GM12892 (cell line): Measurements from ENCODE around the gene SCAP. TPM values are rescaled to one million over a fixed set of nuclear protein-coding genes. Genes with fewer than 3 reads are reported as not detected.
A peak's percentile ranks its signal among the peaks of the same experiment; 100 is the strongest.
"Not testable (repeated sequence)": the region's sequence is repeated elsewhere in the genome, so short reads cannot be mapped to it uniquely, and the experiment has no call there.

Experiments used
- DNase-seq: peaks from one replicate; pipeline ENCODE4 v3.0.0; 2011; ENCODE audit not compliant: insufficient read length
- FAIRE-seq: peaks from 2 replicates; lab custom pipeline; 2011; peaks lifted over from hg19 to GRCh38; lab: Jason Lieb, UNC
- POLR2A ChIP-seq: IDR thresholded peaks from 2 replicates; pipeline ENCODE4 v1.6.1; 2011; ENCODE audit warnings: low read depth, low read length, control low read depth
- POLR2AphosphoS5 ChIP-seq: IDR thresholded peaks from 2 replicates; pipeline ENCODE4 v1.6.1; 2011; ENCODE audit warnings: low read depth, low read length, control low read depth
- TAF1 ChIP-seq: IDR thresholded peaks from 2 replicates; pipeline ENCODE4 v1.6.1; 2011; ENCODE audit warnings: low read depth, mild to moderate bottlenecking, control low read depth, low read length, borderline replicate concordance
- polyA plus RNA-seq: library from polyadenylated mRNA; unstranded; fragments of >200 nt; gene quantifications from one replicate; pipeline ENCODE4 v1.2.1, GENCODE V29; 2012; ENCODE audit warnings: missing spikeins, inconsistent platforms; ENCODE audit not compliant: missing spikeins

Gene SCAP
- polyA plus RNA-seq: 18.5 TPM

DNA sequence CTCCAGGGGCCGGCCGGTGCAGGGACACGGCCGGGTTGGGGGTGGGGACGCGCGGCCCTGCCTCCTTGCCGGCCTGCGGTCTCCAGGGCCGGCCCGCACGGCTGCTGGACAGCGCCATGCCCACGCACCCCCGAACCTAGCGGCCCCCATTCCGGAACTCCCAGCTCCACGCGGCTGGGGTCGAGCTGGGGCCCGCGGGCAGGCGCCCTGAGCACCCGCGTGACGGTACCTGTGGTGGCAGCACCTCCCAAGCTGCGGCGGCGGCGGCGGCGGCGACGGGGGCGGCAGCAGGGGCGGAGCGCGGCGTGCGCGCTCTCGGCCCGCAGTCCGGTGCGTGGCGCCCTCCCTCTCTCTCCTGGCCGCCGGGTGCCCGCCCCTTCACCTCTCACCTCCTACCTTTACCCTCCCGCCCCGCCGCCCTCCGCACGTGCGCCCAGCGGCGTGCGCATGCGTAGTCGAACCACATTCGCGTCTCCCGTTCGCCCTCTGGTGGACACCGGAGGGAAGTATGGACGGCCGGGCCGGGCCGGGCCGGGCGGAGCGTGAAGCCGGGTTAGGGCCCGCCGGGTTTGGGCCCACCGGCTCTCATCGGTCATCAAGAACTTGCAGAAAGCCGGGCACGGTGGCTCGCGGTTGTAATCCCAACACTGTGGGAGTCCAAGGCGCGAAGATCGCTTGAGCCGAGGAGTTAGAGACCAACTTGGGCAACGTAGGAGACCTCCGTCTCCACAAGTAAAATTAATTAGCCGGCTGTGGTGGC is at the start of gene SCAP:
TSS of gene SCAP (minus strand) at position 372 of the 760 bp plus-strand sequence. CDS start 32,948 bp downstream, outside the sequence.
- DNase-seq: peak; percentile 86
- FAIRE-seq: peak; percentile 99
- TF ChIP-seq POLR2A (peak; percentile 32; the same call in 1 of the 2 replicates), TAF1 (no peak)

DNA sequence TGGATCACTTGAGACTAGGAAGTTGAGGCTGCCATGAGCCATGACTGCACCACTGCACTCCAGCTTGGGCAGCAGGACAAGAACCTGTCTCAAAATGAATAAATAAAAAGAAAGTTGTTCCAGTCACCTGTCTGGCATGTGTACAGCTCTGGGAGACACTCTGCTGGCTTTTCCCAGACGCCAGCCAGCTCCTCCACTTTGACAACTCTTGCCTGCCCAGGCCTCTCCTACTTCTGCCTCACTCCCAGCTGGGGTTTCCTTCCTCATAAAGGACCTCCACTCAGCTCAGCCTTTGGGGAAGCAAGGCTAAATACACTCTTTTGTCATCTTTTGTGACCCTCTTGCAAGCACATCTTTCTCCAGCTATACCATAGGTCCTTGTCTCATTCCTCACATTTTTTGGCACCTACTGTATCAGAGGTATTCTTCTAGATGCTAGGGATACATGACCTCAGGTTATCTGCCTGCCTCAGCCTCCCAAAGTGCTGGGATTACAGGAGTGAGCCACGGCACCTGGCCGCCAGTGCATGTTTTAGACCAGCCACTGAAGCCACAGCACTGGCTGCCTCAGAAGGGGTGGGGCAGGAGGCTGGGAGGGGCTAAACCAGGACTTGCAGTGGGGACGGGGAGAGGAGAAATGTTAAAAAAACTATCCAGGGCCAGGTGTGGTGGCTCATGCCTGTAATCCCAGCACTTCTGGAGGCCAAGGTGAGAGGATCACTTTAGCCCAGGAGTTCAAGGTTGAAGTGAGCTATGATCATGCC is 47.8 kb upstream of the SCAP start:
- no peak for DNase-seq
- TF ChIP-seq POLR2A (no peak), POLR2AphosphoS5 (no peak), TAF1 (no peak)
- FAIRE-seq: no peak

DNA sequence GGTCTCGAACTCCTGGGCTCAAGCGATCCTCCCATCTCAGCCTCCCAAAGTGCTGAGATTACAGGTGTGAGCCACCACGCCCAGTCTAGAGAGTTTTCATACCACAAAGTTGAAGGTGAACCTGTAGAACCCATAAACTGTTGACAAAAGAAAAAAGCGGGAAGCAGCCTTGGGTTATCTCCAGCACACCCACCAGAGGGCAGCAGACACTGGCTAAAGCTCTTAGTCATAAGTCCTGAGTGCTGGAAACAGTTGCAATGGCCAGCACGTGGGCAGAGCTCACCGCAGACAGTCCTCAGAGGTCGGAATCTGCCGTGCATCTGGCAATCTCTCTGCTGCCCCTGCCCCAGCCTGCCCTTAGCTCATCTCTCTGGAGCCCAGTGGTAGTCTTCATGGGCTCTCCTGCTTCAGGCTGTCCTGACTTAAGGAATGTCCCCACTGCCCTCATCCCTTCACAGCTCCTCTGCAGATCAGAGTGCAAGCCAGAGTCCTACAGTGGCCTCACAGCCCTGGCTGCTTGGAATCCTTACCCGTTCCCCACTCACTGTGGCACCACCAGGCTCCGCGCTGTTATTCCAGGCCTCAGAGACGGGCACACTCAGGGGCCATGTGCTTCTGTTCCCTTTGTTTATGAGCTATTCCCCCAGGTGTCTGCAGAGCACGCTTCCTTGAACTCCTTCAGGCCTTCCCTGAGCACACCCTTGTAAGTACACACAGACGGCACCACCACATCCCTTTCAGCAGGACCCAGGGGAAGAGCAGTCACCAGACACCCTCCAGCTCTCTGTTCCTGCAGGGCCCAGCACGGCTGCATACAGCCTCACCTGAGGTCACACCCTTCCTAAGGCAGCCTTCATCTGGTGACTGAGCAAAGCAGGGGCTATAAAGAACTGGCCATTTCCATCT is 46.6 kb upstream of the SCAP start:
- no peak for TF ChIP-seq POLR2AphosphoS5
- TF ChIP-seq POLR2A: no peak
- TF ChIP-seq TAF1: no peak
- FAIRE-seq: peak; percentile 74
- peak; percentile 52 for DNase-seq

DNA sequence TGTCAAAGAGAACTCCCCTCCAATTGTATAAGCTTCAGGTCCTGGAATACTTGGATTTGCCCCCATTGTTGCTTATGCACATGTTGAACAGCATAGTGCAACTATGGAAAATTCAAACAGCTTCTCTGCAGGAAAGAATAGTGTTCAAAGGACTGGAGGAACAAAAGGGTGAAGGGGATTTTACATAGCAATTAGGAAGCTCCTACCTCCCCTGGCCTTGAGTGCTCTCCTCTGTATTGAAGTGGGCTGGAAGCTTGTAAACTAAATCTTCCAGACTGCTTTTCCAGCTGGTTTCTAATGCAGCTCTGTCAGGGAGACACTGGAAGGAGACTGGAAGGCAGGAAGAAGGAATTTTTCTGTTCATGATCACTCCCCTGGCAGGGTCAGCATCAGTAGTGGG is 45.0 kb upstream of the SCAP start:
- FAIRE-seq (no peak), DNase-seq (no peak)
- TF ChIP-seq TAF1: no peak
- TF ChIP-seq POLR2A: no peak
- no peak for TF ChIP-seq POLR2AphosphoS5

DNA sequence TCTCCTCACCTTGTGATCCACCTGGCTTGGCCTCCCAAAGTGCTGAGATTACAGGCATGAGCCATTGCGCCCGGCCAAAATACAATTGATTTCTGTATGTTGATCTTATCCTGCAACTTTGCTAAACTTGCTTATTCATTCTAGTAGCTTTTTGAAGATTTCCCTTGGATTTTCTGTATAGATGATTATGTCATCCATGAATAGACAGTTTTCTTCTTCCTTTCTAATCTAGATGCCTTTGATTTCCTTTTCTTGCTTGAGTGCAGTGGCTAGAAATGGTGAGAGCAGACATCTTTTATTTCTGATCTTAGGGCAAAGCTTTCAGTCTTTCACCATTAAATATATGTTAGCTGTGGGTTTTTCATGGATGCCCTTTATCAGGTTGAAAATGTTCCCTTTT is 42.2 kb upstream of the SCAP start:
- DNase-seq (no peak), FAIRE-seq (no peak)
- TF ChIP-seq POLR2AphosphoS5 (no peak), POLR2A (no peak), TAF1 (no peak)

DNA sequence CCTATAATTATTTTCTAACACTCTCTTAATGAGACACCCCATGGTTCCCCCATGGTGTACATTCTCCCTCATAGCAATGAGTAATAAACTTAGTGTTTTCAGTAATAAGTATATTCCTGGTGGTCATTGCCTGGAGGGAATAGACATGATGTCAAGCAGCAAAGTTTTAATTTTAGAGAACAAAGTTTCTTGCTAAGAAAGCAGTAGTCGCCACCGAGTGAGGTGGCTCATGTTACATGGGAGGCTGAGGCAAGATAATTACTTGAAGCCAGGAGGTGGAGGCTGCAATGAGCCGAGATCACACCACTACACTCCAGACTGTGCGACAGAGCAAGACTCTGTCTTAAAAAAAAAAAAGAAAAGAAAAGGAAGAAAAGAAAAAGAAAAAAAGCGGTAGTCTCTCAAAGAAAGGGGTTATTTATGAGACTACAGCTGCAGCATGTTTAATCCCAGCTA is 40.2 kb upstream of the SCAP start:
- DNase-seq: no peak
- TF ChIP-seq TAF1 (no peak), POLR2A (no peak), POLR2AphosphoS5 (no peak)
- no peak for FAIRE-seq

DNA sequence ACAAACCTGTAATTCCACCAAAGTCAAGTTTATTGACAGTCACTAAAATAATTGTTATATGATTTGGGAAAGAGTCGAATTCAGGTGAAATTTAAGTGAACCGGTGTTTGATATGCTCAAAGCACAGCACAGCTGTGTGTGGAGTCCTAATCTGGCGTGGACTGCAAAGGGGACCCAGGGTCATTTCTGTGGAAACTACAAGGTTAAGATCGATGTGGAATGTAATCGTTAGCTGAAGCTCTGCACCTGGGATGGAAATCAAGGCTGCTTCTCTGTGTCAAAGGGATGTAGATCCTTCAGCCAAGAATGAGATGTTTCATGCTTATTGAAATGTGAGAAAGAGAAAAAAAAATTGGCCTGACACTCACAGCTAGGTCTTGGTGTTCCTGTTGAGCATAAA is 39.4 kb upstream of the SCAP start:
- TF ChIP-seq TAF1 (no peak), POLR2A (no peak), POLR2AphosphoS5 (no peak)
- FAIRE-seq: no peak
- no peak for DNase-seq

DNA sequence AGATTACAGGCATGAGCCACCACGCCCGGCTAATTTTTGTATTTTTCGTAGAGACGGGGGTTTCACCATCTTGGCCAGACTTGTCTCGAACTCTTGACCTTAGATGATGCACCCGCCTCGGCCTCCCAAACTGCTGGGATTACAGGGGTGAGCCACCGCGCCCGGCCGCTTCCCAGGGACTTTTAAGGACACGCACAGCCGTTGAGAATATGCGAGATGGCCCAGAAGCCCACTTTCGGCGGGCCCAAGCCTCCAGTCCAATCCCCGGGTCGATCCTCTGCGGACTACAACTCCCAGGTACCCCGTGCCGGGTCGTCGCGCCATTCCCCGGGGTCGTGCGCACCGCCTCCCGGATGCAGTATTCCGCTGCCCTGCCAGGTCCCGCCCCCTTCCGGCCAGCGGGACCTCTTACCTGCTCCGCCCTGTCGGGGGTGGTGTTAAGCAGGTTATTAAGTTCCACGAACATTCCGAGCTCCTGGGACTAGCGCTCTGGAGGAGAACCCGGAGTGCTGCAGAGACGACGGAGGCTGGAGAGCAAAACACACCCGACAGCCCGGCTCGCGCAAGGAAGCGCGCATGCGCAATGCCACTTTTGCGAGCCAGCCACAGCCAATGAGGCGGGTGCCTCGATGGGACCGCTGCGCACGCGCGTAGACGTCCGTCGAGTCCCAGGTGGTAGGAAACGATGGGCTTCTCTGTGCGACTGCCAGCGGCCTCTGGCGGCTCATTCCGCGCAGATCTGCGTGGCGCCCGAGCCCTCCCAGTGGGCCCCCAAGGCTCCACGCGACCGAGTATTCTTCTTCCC is 37.6 kb upstream of the SCAP start, which contains the start of gene ELP6:
TSS of gene ELP6 (minus strand) at position 588 of the 805 bp plus-strand sequence. CDS start at position 466, 122 bp downstream.
- peak; percentile 99 for FAIRE-seq
- peak; percentile 92 for DNase-seq
- TF ChIP-seq POLR2AphosphoS5 (peak; percentile 90), TAF1 (no peak; the same call in 1 of the 2 replicates), POLR2A (peak; percentile 91)

DNA sequence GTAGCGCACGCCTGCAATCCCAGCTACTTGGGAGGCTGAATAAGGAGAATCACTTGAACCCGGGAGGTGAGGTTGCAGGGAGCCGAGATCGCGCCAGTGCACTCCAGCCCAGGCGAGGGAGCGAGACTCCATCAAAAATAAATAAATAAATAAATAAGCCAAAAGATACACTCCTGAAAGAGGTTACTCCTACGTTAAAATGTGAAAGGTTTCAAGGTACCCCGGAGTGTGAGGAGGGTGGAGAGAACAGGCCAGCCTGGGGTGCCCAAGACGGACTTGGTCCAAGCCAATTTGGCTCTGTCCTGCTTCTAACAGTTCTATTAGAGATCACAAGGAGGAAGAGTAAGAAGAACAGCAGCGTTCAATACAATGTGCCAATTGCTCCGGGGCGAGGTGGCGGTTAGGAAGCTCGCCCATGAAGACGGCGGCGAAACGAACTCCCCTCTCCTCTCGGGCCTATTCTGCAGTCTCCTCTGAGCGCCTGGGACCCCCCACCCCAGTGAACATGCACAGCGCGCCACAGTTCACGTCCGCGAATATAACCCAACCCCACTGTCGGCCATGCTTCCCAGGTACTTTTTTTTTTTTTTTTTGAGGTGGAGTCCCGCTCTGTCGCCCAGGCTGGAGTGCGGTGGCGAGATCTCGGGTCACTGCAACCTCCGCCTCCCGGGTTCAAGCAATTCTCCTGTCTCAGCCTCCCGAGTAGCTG is 36.8 kb upstream of the SCAP start:
- no peak for TF ChIP-seq TAF1
- 0 out of 2 replicates have a peak, but pooled peaks have one; percentile 12 for TF ChIP-seq POLR2A
- DNase-seq: no peak
- no peak for FAIRE-seq

DNA sequence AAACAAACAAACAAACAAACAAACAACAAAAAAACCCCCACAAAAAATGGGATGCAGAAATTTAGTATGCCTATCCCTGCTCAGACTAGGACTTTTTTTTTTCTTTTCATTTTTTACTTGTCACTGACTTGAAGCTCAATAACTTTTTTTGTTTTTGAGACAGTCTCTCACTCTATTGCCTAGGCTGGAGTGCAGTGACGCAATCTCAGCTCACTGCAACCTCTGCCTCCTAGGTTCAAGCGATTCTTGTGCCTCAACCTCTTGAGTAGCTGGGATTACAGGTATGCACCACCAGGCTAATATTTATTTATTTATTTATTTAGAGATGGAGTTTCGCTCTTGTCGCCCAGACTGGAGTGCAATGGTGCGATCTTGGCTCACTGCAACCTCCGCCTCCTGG is 29.5 kb upstream of the SCAP start:
- not testable (repeated sequence) for FAIRE-seq, DNase-seq
